Cardiac fibroblast (primary cell): ENCODE measurements around the gene CYTH1.

ENCODE experiments used
- DNase-seq, 2 donors: peaks; one replicate each; pipeline versions ENCODE4 v3.0.0 to v3.0.0-alpha.2; 2010; ENCODE audit warnings: low read depth in 2 of 2
- H3K4me3 ChIP-seq, 2 donors: replicated peaks in 1 of 2; 1 replicate in 1 of 2; 2 replicates in 1 of 2; pipeline ENCODE4 v1.5.1; 2011; ENCODE audit warnings: low read depth in 2 of 2, low read length in 2 of 2, mild to moderate bottlenecking in 2 of 2, moderate library complexity in 1 of 2
- TF ChIP-seq, protein P1 (sequence below): IDR thresholded peaks from one replicate; pipeline ENCODE4 v1.5.1; 2011; ENCODE audit warnings: low read depth, mild to moderate bottlenecking, low read length, inconsistent platforms

Gene CYTH1

DNA sequence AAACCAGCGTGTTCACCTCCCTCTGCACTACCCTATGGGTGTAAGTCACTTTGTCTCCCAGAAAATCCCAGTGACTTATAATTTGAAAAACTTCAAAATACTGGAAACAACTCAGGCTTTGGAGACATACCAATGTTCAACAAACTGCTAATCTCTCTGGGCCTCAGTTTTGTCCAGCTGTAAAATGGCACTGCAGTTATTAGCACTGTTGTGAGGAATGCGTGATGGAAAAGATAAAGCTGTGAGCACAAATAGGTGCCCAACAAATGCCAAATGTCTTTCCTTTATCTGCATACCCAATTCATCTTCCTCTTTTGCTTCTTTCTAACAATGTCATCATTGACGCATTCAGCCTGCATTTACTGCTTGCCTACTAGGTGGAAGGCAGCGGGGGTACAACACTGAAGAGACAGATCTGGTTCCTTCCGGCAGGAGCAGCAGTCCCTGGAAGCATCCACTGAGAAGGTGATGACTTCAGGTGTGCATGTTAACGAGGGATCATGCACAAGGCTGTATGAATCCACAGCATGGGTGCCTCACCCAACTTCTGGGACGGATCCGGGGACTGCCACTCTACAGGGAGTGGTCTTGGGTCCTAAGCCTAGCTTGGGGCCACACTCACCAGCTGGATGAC is 63.4 kb downstream of the CYTH1 start:
- no peak for DNase-seq
- TF ChIP-seq, protein P1, sequence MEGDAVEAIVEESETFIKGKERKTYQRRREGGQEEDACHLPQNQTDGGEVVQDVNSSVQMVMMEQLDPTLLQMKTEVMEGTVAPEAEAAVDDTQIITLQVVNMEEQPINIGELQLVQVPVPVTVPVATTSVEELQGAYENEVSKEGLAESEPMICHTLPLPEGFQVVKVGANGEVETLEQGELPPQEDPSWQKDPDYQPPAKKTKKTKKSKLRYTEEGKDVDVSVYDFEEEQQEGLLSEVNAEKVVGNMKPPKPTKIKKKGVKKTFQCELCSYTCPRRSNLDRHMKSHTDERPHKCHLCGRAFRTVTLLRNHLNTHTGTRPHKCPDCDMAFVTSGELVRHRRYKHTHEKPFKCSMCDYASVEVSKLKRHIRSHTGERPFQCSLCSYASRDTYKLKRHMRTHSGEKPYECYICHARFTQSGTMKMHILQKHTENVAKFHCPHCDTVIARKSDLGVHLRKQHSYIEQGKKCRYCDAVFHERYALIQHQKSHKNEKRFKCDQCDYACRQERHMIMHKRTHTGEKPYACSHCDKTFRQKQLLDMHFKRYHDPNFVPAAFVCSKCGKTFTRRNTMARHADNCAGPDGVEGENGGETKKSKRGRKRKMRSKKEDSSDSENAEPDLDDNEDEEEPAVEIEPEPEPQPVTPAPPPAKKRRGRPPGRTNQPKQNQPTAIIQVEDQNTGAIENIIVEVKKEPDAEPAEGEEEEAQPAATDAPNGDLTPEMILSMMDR = no peak
- no peak overlapping the region for H3K4me3 ChIP-seq

DNA sequence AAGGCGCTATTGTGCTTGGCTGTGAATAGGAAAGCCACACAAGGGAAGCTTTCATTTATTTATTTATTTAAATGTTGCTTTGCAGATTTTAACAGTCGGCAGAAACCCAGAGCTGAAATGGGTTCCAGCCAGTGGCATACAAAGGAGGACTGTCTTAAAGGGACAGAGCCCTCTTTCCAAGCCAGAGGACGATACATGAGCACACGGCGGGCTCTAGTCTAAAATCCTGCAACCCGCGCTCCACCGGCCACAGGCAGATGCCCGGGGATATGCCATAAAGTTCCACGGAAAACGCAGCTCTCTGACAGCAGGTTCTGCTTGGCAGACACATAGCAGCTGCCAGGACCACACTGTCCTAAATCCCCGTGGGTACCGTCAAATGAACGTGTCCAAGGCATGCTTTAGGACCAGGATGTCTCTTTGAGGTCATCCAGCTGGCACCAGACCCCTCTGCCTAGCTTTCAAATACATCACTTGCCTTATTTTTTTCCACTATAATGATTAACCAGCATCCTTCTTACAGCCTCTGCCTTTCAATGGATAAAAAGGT is 64.6 kb downstream of the CYTH1 start:
- H3K4me3 ChIP-seq = peak overlapping the region; percentile 39 to 47
- TF ChIP-seq, protein P1 = no peak
- DNase-seq = peak; percentile 31 to 64

DNA sequence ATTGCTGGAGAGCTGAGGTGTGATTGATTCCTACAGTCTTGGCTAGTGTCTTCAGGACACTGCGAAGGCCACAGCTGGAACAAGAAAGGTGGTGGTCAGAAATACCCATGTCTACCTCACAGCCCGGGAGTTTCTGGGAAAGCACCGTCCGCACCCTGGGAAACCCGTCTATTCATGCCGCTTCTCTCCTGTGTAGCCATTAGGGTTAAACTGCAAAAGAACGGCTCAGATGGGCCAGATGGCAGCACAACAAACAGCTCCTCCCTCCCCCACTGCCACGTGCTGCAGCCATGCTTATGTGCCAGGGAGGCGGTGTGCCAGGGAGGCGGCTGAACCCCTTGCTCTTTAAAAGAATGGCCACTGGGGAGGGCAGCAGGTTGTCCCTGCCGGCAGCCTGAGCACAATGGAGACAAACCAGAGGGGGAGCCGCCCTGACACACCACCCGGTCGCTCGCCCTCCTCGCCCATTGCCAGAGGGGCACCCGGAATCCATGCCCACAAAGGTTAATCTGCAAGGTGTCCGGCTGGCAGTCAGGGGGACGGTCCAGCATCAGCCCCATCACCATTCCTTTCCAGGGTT is 65.2 kb downstream of the CYTH1 start:
- DNase-seq = peak; percentile 28 to 54
- TF ChIP-seq, protein P1 = no peak
- H3K4me3 ChIP-seq = peak overlapping the region; percentile 39 to 47

DNA sequence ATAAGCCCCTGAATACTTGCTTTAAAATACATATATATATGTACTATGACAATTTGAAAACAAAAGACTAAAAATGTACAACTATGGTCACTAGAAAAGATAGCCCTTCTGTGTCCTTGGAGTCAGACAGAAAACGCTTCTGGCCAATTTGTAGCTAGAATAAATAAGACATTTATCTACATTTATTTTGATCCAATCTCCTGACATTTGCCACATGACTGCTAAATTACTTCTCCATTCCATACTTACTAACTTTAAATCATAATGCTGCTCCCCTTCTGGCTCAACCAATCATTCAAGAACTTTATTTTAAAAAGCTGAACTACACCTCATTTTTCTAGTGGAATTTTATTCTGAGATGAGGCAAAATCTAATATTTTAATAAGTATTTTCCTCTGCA is 65.8 kb downstream of the CYTH1 start:
- no peak overlapping the region for H3K4me3 ChIP-seq
- TF ChIP-seq, protein P1 = no peak
- DNase-seq = no peak

DNA sequence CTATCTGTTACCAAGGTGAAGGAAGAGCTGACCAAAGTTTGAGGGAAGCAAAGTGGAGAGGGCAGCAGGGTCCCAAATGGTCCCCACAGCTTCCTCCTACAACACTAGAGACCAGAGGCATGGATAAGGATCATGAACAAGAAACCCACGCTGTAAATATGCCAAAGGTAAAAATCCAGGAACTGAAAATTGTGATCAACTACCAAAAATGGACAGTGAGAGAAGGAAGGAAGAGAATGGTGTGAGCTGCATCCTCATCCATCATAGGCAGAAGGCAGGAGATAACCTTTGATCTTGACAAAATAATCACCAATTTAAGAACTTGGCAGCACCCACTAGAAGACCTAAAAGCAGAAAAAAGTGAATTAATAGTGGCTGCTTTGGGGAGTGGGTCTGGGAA is 66.2 kb downstream of the CYTH1 start:
- no peak overlapping the region for H3K4me3 ChIP-seq
- TF ChIP-seq, protein P1 = no peak
- DNase-seq = no peak

DNA sequence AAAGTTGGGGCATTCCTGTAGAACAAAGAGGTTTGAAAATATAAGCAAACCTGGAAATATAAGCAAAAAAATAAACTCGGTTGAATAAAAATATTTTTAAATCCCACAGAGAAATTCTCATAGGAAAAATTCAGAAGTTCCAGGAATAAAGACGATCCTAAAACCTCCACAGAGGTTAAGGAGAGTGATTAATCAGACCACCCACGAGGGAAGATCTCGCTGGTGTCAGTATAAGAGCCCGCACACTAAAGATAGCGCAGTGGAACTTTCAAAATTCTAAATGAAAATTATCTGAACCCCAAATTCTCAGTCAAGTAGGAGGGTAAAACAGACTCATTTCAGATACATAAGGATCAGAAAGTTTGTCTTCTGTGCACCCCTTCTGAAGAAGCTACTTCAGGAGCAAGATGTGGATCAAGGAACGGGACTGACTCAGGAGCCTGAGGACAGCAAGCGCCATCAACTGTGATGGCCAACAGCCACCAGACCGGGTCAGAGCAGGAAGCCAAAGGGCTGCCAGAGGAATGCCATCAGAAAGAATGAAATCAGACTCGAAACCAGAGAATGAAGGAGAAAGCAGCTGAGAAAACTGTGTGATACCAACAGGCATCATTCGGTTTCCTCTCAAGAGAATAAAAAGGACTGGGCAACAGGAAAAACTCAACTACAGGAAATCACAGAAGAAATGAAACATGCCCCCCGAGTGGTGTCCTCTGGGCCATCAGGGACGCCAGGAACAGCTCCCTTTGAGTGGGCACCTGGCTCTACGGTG is 66.9 kb downstream of the CYTH1 start:
- H3K4me3 ChIP-seq = no peak overlapping the region
- TF ChIP-seq, protein P1 = no peak
- DNase-seq = no peak
